CD1c-positive myeloid dendritic cell (primary cell): ENCODE measurements around the gene KCNJ16.

Experiments used
- DNase-seq: peaks from one replicate; pipeline ENCODE4 v3.0.0-alpha.2; 2016; ENCODE audit errors: extremely low spot score

KCNJ16 gene

GRCh38 chr17:70128727-70129238 is 53.8 kb downstream of the KCNJ16 start:
- DNase-seq: no peak

GRCh38 chr17:70130289-70130688 is 55.3 kb downstream of the KCNJ16 start:
- DNase-seq: no peak

GRCh38 chr17:70132505-70132904 is 57.5 kb downstream of the KCNJ16 start:
- DNase-seq: no peak

GRCh38 chr17:70134042-70134441 is 59.0 kb downstream of the KCNJ16 start:
- DNase-seq: no peak

GRCh38 chr17:70134777-70135176 is 59.8 kb downstream of the KCNJ16 start:
- no peak for DNase-seq

GRCh38 chr17:70136131-70136530 is 61.1 kb downstream of the KCNJ16 start:
- DNase-seq: no peak

- peak; percentile 54 for DNase-seq
Measured at GRCh38 chr17:70137451-70138230, 62.6 kb downstream of the KCNJ16 start.

- DNase-seq: no peak
Measured at GRCh38 chr17:70138291-70138865, 63.4 kb downstream of the KCNJ16 start.

- DNase-seq: no peak
Measured at GRCh38 chr17:70139449-70139993, 64.5 kb downstream of the KCNJ16 start.

- DNase-seq: peak; percentile 53
Measured at GRCh38 chr17:70144260-70144846, 69.3 kb downstream of the KCNJ16 start.

GRCh38 chr17:70153210-70153609 is 78.2 kb downstream of the KCNJ16 start:
- no peak for DNase-seq

GRCh38 chr17:70157151-70157550 is 82.1 kb downstream of the KCNJ16 start:
- no peak for DNase-seq

- no peak for DNase-seq
Measured at GRCh38 chr17:70158180-70158579, 83.2 kb downstream of the KCNJ16 start.

GRCh38 chr17:70158591-70158990 is 83.6 kb downstream of the KCNJ16 start:
- no peak for DNase-seq

- no peak for DNase-seq
Measured at GRCh38 chr17:70159980-70160379, 85.0 kb downstream of the KCNJ16 start.

- no peak for DNase-seq
Measured at GRCh38 chr17:70161519-70161918, 86.5 kb downstream of the KCNJ16 start.

GRCh38 chr17:70165383-70165782 is 90.4 kb downstream of the KCNJ16 start:
- no peak for DNase-seq

GRCh38 chr17:70166615-70167014 is 91.6 kb downstream of the KCNJ16 start:
- no peak for DNase-seq

GRCh38 chr17:70168044-70168976 is 93.3 kb downstream of the KCNJ16 start:
- DNase-seq: peak; percentile 51

- DNase-seq: peak; percentile 96
Measured at GRCh38 chr17:70168977-70169708, 94.1 kb downstream of the KCNJ16 start, which contains the start of gene KCNJ2. Gene KCNJ2, plus strand, starts transcription at chr17:70169532. Its CDS starts 5,508 bp downstream, at chr17:70175040.
